ENCODE data around the gene RASSF1. TPM values are rescaled to one million over a fixed set of nuclear protein-coding genes. Genes with fewer than 3 reads are reported as not detected.

Gene RASSF1
- total and polyA plus RNA-seq, 2 of the 13 experiments (the other 11 are each of a cell fraction or from before 2014, with no cell fraction given): 10.2 to 27.5 TPM

DNA sequence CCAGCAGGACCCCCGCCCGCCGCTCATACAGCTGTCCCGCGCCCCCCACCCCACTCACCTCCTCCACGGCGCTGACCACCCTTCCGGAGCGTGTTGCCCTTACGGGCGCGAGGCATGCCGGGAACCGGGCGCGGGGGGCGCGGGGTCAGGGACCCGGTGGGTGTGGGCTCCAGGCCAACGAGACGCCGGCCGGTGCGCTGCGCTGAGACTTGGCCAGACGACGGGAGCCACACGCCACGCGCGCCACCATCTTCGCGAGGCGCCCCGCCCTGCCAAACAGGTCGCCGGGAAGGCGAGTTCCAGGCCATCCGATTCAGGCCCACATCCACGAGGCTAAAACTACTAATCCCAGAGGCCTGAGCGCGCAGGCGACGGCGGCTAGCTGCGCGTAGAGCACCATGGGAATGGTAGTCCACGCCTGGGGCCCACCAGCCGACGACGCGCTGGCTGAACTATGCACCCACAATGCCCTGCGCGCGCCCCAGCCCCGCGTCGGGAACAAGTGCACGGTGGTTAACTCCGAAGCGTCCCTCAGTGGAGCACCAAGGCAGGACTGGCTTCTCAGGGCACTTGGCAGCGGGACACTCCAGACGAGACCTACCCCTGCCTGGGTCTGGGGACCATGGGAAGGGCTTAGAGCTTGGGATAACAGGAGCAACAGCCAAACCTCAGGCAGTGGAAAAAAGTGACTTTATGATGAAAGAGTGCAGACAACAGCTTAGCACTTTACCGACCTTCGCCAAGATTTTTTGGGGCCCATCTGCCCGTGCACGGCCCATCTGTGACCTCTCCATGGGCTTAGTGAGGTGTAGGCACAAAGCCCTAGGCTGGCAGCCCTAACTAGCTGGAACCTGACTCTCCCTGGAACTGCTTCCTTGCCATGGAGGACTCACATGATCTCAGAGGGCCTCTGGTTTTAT, 48.2 kb downstream of the RASSF1 start, which contains the start of gene IFRD2 (continued):
- TF ChIP-seq ZBED4 (CRISPR knock-in tag; IDR thresholded peaks at IDR 0.05; ENCODE audit: borderline replicate concordance): no peak
- peak; percentile 79 for TF ChIP-seq ZNF263 (CRISPR knock-in tag; IDR thresholded peaks at IDR 0.05)
- peak; percentile 76; the same call in 1 of the 2 replicates for TF ChIP-seq IRF9 (CRISPR knock-in tag; IDR thresholded peaks at IDR 0.05; ENCODE audit: borderline replicate concordance)
- TF ChIP-seq TSC22D2 (CRISPR knock-in tag; IDR thresholded peaks at IDR 0.05; ENCODE audit: borderline replicate concordance): 0 out of 2 replicates have a peak, but pooled peaks have one; percentile 19
- no peak; the same call in 1 of the 2 replicates for TF ChIP-seq ZNF782 (CRISPR knock-in tag; IDR thresholded peaks at IDR 0.05; ENCODE audit: borderline replicate concordance)
- TF ChIP-seq ARNT2 (CRISPR knock-in tag; IDR thresholded peaks at IDR 0.05; ENCODE audit: low read depth): peak; percentile 60; the same call in 1 of the 2 replicates
- TF ChIP-seq, protein P1, sequence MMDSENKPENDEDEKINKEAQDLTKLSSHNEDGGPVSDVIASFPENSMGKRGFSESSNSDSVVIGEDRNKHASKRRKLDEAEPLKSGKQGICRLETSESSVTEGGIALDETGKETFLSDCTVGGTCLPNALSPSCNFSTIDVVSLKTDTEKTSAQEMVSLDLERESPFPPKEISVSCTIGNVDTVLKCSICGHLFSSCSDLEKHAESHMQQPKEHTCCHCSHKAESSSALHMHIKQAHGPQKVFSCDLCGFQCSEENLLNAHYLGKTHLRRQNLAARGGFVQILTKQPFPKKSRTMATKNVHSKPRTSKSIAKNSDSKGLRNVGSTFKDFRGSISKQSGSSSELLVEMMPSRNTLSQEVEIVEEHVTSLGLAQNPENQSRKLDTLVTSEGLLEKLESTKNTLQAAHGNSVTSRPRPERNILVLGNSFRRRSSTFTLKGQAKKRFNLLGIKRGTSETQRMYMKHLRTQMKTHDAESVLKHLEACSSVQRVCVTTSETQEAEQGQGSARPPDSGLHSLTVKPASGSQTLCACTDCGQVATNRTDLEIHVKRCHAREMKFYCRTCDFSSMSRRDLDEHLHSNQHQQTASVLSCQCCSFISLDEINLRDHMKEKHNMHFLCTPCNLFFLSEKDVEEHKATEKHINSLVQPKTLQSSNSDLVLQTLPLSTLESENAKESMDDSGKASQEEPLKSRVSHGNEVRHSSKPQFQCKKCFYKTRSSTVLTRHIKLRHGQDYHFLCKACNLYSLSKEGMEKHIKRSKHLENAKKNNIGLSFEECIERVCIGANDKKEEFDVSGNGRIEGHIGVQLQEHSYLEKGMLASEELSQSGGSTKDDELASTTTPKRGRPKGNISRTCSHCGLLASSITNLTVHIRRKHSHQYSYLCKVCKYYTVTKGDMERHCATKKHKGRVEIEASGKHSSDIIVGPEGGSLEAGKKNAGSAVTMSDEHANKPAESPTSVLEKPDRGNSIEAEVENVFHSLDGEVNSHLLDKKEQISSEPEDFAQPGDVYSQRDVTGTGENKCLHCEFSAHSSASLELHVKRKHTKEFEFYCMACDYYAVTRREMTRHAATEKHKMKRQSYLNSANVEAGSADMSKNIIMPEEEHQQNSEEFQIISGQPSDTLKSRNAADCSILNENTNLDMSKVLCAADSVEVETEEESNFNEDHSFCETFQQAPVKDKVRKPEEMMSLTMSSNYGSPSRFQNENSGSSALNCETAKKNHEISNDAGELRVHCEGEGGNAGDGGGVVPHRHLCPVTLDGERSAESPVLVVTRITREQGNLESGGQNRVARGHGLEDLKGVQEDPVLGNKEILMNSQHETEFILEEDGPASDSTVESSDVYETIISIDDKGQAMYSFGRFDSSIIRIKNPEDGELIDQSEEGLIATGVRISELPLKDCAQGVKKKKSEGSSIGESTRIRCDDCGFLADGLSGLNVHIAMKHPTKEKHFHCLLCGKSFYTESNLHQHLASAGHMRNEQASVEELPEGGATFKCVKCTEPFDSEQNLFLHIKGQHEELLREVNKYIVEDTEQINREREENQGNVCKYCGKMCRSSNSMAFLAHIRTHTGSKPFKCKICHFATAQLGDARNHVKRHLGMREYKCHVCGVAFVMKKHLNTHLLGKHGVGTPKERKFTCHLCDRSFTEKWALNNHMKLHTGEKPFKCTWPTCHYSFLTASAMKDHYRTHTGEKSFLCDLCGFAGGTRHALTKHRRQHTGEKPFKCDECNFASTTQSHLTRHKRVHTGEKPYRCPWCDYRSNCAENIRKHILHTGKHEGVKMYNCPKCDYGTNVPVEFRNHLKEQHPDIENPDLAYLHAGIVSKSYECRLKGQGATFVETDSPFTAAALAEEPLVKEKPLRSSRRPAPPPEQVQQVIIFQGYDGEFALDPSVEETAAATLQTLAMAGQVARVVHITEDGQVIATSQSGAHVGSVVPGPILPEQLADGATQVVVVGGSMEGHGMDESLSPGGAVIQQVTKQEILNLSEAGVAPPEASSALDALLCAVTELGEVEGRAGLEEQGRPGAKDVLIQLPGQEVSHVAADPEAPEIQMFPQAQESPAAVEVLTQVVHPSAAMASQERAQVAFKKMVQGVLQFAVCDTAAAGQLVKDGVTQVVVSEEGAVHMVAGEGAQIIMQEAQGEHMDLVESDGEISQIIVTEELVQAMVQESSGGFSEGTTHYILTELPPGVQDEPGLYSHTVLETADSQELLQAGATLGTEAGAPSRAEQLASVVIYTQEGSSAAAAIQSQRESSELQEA (CRISPR knock-in tag; IDR thresholded peaks at IDR 0.05; ENCODE audit: not compliant biosample characterization): no peak
- peak; percentile 35; the same call in 1 of the 2 replicates for TF ChIP-seq ZMYM4 (CRISPR knock-in tag; IDR thresholded peaks at IDR 0.05)
- no peak for TF ChIP-seq MTF1 (CRISPR knock-in tag; IDR thresholded peaks at IDR 0.05)
- TF ChIP-seq NR3C1 (CRISPR knock-in tag; IDR thresholded peaks at IDR 0.05): no peak
- TF ChIP-seq CHD2 (IDR thresholded peaks at IDR 0.05; ENCODE audit: low read depth, low read length): peak; percentile 74; the same call in 1 of the 2 replicates
- TF ChIP-seq GATA4 (IDR thresholded peaks at IDR 0.05; ENCODE audit: borderline replicate concordance, low read depth): no peak
- TF ChIP-seq TBP (CRISPR knock-in tag; IDR thresholded peaks at IDR 0.05): peak; percentile 99; the same call in 1 of the 2 replicates
- TF ChIP-seq IRF2 (CRISPR knock-in tag; IDR thresholded peaks at IDR 0.05): peak; percentile 98
- TF ChIP-seq FOXA3 (CRISPR knock-in tag; IDR thresholded peaks at IDR 0.05): peak; percentile 65; the same call in 1 of the 2 replicates
